ENCODE results near the gene RXFP2.

RXFP2 gene

GRCh38 chr13:31767175-31767900 is 28.0 kb downstream of the RXFP2 start:
- no peak for DNase-seq (ENCODE audit: low spot score)

GRCh38 chr13:31768351-31768750 is 29.0 kb downstream of the RXFP2 start:
- DNase-seq (ENCODE audit: low spot score) = no peak

- DNase-seq (ENCODE audit: low spot score) = no peak
Measured at GRCh38 chr13:31769575-31769974, 30.2 kb downstream of the RXFP2 start.

DNA sequence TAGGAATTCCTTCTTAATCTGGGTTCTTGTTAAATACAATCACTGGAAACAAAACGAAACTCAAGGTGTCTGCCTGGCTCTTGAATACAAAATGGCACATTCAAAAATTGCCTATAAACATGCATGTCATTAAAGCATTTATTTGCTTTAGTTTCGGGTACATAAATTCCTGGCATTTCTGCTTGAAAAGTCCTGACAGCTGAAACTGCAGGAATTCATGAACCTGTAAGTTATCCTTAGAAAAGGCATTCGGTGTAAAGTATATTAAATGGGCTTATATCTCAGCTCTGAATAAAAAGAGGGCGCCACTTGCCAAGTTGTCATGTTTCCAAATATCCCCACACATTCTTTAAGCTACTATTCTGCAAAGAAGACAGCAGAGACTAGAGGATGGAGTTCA is 32.9 kb downstream of the RXFP2 start:
- DNase-seq (ENCODE audit: low spot score) = no peak

DNA sequence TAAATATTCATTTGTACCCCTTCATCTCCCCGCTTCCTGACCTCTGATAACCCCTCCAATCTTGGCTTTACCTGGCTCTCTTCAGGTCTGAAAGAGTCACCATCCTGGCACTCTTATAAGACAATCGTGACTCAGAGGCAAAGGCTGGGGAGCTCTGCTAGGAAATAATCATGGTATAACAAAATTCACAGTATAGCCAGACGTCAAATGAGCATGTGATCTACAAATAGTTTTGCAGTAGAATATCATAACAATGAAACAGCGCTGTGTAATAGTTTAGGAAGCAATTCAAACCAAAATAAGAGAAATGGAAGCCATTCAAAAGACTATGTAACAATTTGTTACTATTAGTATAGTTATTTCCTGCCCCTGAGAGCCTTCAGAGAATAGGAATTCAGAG is 34.2 kb downstream of the RXFP2 start:
- no peak for DNase-seq (ENCODE audit: low spot score)

DNA sequence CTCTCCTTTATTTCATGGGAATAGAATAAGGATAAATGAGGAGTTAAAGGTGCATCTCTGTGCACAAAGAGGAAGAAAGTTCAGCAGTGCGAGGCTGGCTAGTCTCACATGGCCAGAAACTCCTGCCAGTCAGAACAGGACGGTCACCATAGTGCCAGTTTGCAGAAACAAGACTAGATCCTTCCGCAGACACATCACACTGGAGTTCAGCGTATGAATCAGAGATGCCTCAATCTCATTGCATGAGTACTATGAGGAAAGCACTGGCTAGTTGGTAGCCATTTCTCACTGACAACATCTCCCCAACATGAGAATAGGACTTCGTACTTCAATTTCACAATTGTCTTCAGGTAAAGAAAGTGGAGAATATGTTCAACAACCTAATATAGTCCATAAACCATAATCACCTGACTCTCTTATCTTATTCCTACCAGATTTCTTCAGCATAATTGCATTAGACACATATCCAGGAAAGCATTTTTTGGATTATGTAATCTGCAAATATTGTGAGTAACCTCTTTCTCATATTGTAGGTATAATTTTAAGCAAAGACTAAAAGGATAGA is 34.9 kb downstream of the RXFP2 start:
- no peak for DNase-seq (ENCODE audit: low spot score)

DNA sequence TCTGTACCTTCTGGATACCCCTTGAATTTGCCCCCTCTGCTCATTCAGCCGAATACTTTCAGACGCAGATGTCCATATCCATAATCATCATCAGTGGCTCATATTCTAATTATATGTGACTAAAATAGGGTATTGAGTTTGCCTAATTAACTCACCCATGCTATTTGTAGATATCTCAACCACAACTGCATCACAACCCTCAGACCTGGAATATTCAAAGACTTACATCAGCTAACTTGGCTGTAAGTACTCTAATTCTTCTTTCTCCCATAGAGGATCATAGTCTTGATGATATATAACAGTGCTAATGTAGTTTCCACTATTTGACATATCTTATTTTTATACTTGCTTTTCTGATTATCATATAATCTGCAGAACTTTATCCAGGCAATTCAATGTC is 35.8 kb downstream of the RXFP2 start:
- DNase-seq (ENCODE audit: low spot score) = no peak

GRCh38 chr13:31775686-31776085 is 36.4 kb downstream of the RXFP2 start:
- DNase-seq (ENCODE audit: low spot score) = peak; percentile 38

DNA sequence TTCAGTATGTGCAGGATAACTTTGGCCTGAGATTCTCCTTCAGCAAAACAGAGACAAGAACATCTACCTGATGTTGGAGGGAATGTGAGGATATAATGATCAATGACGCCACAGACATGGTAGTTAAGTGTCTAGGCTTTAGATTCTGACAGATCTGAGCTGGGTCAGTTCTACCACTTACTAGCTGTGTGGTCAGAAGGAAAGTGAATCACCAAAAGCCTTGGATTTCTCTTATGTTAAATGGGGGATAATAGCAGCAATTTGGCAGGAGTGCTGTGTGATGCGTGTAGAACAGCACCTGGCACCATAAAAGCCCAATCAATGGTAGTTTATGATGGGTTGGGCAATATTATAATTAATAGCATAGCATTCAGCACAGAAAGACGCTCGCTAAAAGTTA is 41.7 kb downstream of the RXFP2 start:
- DNase-seq (ENCODE audit: low spot score) = no peak

DNA sequence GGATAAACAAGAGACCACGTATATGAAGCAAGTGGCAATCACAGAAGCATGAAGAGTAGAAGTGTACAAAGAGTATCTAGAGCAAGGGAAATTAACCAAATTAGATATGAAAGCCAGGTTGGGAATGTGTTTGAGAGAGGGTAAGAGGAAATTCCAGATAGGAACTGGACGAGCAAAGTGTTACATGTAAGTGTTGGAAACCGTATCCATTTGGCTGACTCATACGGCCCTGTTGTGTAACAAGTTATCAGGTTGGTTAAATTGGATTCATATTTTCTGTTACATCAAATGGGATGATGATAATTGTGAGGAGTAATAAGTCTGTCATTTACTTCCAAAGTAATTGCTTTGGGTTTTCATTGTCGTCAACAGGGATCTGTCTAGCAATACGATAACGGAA is 46.7 kb downstream of the RXFP2 start:
- no peak for DNase-seq (ENCODE audit: low spot score)

DNA sequence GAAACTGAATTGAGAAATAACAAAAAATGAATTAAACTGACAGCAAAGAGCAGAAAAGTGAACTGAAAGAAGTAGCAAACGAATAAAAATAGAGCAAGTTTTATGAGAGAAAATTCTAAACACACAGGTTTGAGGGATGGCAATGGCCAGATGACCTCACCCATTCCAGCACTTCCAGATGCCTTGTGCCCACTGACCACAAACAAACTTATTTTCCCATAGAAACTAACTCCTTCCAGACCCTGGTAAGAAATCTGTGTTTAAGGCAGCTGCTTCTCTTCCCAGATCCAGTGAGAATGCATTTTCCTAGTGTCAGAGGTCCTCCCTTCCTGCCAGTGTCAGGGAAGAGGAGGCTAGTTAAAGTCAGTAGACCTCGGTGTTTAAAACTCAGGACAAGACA is 51.7 kb downstream of the RXFP2 start:
- no peak for DNase-seq (ENCODE audit: low spot score)

GRCh38 chr13:31793246-31793645 is 53.9 kb downstream of the RXFP2 start:
- DNase-seq (ENCODE audit: low spot score) = no peak

DNA sequence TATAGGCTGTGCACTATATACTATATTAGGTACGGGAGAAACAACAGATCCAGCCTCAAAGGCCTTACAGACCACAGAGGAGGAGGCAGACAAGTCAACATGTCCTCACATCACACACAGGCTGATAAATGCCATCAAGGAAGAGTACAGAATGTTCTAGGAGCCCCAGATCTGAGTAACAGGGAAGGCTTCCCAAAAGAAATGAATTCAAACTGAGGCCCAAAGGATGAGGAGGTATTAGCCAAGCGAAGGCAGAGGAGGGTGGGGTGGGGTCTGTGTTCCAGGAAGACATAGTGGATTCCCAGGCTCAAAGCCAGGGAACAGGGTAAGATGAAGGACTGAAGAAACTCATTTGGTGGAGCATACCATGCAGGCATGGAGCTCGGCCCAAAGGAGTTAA is 55.1 kb downstream of the RXFP2 start:
- no peak for DNase-seq (ENCODE audit: low spot score)

GRCh38 chr13:31797154-31797775 is 57.9 kb downstream of the RXFP2 start:
- DNase-seq (ENCODE audit: low spot score) = peak; percentile 4

DNA sequence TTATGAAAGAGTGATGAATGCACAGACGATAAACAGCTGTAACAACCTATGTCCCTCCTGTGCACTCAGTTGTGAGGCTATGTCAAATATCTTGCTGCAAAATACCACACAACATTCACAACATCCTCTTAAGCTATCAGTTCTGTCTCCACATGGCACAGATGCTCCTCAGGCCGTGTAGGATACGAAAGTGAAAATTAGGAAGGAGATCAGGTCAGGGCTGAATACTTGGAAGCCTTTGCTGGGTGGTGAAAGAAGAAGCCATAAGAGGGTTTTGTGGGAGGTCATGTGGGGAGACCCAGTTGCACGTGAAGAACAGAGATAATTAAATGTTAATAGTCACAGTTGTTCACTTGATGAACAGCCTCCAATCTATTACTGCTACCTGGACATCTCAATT is 58.9 kb downstream of the RXFP2 start:
- DNase-seq (ENCODE audit: low spot score) = no peak

- DNase-seq (ENCODE audit: low spot score) = no peak
Measured at GRCh38 chr13:31801088-31801487, 61.8 kb downstream of the RXFP2 start.

GRCh38 chr13:31803311-31803710 is 64.0 kb downstream of the RXFP2 start:
- DNase-seq (ENCODE audit: low spot score) = no peak

- no peak for DNase-seq (ENCODE audit: low spot score)
Measured at GRCh38 chr13:31805841-31806240, 66.5 kb downstream of the RXFP2 start.

GRCh38 chr13:31807090-31807541 is 67.8 kb downstream of the RXFP2 start:
- DNase-seq (ENCODE audit: low spot score) = no peak

GRCh38 chr13:31814536-31814935 is 75.2 kb downstream of the RXFP2 start:
- DNase-seq (ENCODE audit: low spot score) = no peak

GRCh38 chr13:31815361-31816144 is 76.2 kb downstream of the RXFP2 start:
- no peak for DNase-seq (ENCODE audit: low spot score)

DNA sequence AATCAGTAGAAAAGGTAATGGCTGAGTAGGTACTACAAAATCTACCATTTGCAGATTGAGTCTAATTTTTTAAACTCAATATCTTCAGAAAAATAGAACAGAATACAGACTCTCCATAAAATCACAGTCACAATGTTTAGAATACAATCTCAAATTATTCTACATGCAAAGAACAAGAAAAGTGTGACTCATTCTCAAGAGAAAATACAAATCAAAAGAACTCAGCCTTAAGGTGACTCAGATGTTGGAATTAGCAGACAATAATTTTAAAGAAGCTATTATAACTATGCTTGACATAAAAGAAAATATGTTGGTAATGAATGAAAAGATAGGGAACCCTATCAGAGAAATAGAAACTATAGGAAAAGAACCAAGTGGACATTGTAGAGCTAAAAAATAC is 78.9 kb downstream of the RXFP2 start:
- DNase-seq (ENCODE audit: low spot score) = no peak
